Caco-2 (cell line): Measurements from ENCODE around the gene SLC7A6OS. TPM values are rescaled to one million over a fixed set of nuclear protein-coding genes. Genes with fewer than 3 reads are reported as not detected.

Experiments
- BruUV-seq: library from RNA; stranded (reverse); fragments of 400-500 nt; replicated peaks from 2 replicates; lab custom pipeline; 2021; lab: Mats Ljungman, UMichigan
- CTCF ChIA-PET: fragments of 300-600 bp; sonication (Branson Sonifier 250); formaldehyde crosslinking; loops from one replicate; lab custom pipeline; 2022; ENCODE audit warnings: antibody characterized with exemption; lab: Charles Lee
- POLR2A ChIA-PET: fragments of 300-600 bp; sonication (Branson Sonifier 250); formaldehyde crosslinking; loops from one replicate; lab custom pipeline; 2022; ENCODE audit warnings: antibody characterized with exemption; lab: Charles Lee
- DNase-seq, 2 experiments: peaks; one replicate each; pipeline versions ENCODE4 v3.0.0 to v3.0.0-alpha.2; 2020 to 2022
- H3K27me3 ChIP-seq: replicated peaks from 2 replicates; pipeline ENCODE4 v1.6.0; 2011; ENCODE audit warnings: low read length; ENCODE audit not compliant: control insufficient read depth, insufficient read depth
- H3K36me3 ChIP-seq: 2 replicates; pipeline ENCODE4 v1.5.1; 2011; ENCODE audit warnings: low read length; ENCODE audit not compliant: control insufficient read depth, insufficient read depth
- H3K4me1 ChIP-seq: fragments of 250-450 bp; sonication (Bioruptor Pico); 2 replicates; pipeline ENCODE4 v1.5.1; 2020; ENCODE audit warnings: mild to moderate bottlenecking
- H3K4me3 ChIP-seq: 2 replicates; pipeline ENCODE4 v1.5.1; 2011; ENCODE audit warnings: low read depth, mild to moderate bottlenecking, control low read depth, low read length
- H3K9me3 ChIP-seq: fragments of 250-450 bp; sonication (Bioruptor Pico); 2 replicates; pipeline ENCODE4 v1.5.1; 2020; ENCODE audit warnings: mild to moderate bottlenecking, moderate library complexity
- H3K27ac Mint-ChIP-seq: one replicate; pipeline ENCODE4 v1.8.0; 2022; ENCODE audit warnings: mixed read lengths; ENCODE audit not compliant: unreplicated experiment
- H3K27me3 Mint-ChIP-seq: one replicate; pipeline ENCODE4 v1.8.0; 2022; ENCODE audit warnings: mixed read lengths; ENCODE audit not compliant: insufficient read depth, unreplicated experiment
- H3K36me3 Mint-ChIP-seq: one replicate; pipeline ENCODE4 v1.8.0; 2022; ENCODE audit warnings: mild to moderate bottlenecking, mixed read lengths; ENCODE audit not compliant: insufficient read depth, unreplicated experiment
- H3K4me1 Mint-ChIP-seq: one replicate; pipeline ENCODE4 v1.8.0; 2022; ENCODE audit warnings: low read depth, mixed read lengths; ENCODE audit not compliant: unreplicated experiment
- H3K4me3 Mint-ChIP-seq: one replicate; pipeline ENCODE4 v1.8.0; 2022; ENCODE audit warnings: mild to moderate bottlenecking, moderate library complexity, mixed read lengths; ENCODE audit not compliant: unreplicated experiment
- H3K9me3 Mint-ChIP-seq: one replicate; pipeline ENCODE4 v1.8.0; 2022; ENCODE audit warnings: mixed read lengths; ENCODE audit not compliant: unreplicated experiment
- CTCF ChIP-seq, 2 experiments: fragments of 200-600 bp in 1 of 2; IDR thresholded peaks; 1 replicate in 1 of 2; 2 replicates in 1 of 2; pipeline versions ENCODE4 v1.5.1 to v1.8.0; 2011 to 2022; ENCODE audit warnings: antibody characterized with exemption in 1 of 2, control low read depth in 1 of 2, inconsistent platforms in 1 of 2, low read depth in 1 of 2, low read length in 1 of 2, mild to moderate bottlenecking in 1 of 2, moderate library complexity in 1 of 2; ENCODE audit not compliant: insufficient read depth in 1 of 2, severe bottlenecking in 1 of 2, unreplicated experiment in 1 of 2
- intact Hi-C: fragments of 100-400 bp; cut with micrococcal nuclease; formaldehyde crosslinking; loops from one replicate; pipeline ENCODE4 v1.10.0; 2022; ENCODE audit not compliant: unreplicated experiment
- total RNA-seq: library from RNA; stranded (reverse); gene quantifications from 2 replicates; pipeline ENCODE4 v1.2.3, GENCODE V29; 2022

Gene SLC7A6OS
- total RNA-seq, 1 experiment from 2014 or later, result 34.0 TPM

- DNase-seq, result no peak
- Mint-ChIP-seq H3K9me3 (no peaks in the 10 kb centered on the region), H3K36me3 (peaks cover 97% of the 10 kb centered on the region), H3K4me3 (no peak overlapping the region), H3K27me3 (no peaks in the 10 kb centered on the region), H3K27ac (peak overlapping the region; percentile 26), H3K4me1 (peaks cover 39% of the 10 kb centered on the region)
- H3K4me1 ChIP-seq, result peaks cover 44% of the 10 kb centered on the region
- no peaks in the 10 kb centered on the region for H3K27me3 ChIP-seq
- no peak for TF ChIP-seq CTCF (IDR thresholded peaks at IDR 0.05; ENCODE audit: insufficient read depth in 1 of 2, low read depth in 1 of 2, low read length in 1 of 2, severe bottlenecking in 1 of 2, unreplicated experiment in 1 of 2)
- H3K4me3 ChIP-seq, result no peak overlapping the region
- CTCF ChIA-PET, result interaction anchor here (1.9 kb wide), 1 partner anchor 16 kb away, joined by 14 read pairs; the partner anchor contains the start of gene SLC7A6
- no peaks in the 10 kb centered on the region for H3K9me3 ChIP-seq
- POLR2A ChIA-PET, result interaction anchor here (0.6 to 2.6 kb wide), 6 partner anchors 9 to 31 kb away, joined by 3 to 15 read pairs (median 4); partner anchors contain the start of genes PRMT7, SLC7A6 and SLC7A6OS
- H3K36me3 ChIP-seq, result peaks cover 3% of the 10 kb centered on the region; the same call in 1 of the 2 replicates
- intact Hi-C loops, result no loop called here
- BruUV-seq, result no TSS peak
Observed at GRCh38 chr16:68279726-68280558, 30.8 kb downstream of the SLC7A6OS start.

DNA sequence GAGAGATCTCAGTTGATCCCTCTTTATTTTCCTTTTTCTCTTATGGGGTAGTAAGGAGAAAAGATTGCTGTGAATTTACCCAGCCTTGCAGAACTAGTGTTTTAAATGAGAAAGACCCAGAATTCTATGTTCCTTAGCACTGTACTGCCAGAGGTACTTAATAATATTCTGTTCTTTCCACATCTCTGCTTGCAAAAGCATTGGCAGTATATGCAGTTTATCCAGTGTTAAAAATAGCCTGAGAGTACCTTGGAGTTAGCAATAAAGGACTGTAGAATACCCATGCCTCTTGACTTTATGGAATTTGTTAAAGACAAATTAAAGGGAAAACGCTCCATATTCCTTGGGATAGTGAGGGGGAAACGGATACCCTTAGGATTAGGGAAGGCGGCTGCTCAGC, 34.5 kb downstream of the SLC7A6OS start:
- no peak overlapping the region for H3K4me3 Mint-ChIP-seq
- TF ChIP-seq CTCF (IDR thresholded peaks at IDR 0.05; ENCODE audit: insufficient read depth in 1 of 2, low read depth in 1 of 2, low read length in 1 of 2, severe bottlenecking in 1 of 2, unreplicated experiment in 1 of 2), result no peak
- Histone ChIP-seq H3K36me3 (peaks cover 7% of the 10 kb centered on the region), H3K9me3 (no peaks in the 10 kb centered on the region), H3K27me3 (no peaks in the 10 kb centered on the region), H3K4me3 (no peak overlapping the region), H3K4me1 (peaks cover 53% of the 10 kb centered on the region)
- ChIA-PET CTCF (interaction anchor here (0.5 kb wide), 1 partner anchor 10 kb away, joined by 4 read pairs; no protein-coding TSS in a partner anchor), POLR2A (interaction anchor here (0.7 kb wide), 1 partner anchor 35 kb away, joined by 5 read pairs; the partner anchor contains the start of genes PRMT7 and SLC7A6OS)
- no peaks in the 10 kb centered on the region for H3K9me3 Mint-ChIP-seq
- H3K36me3 Mint-ChIP-seq, result peaks cover 97% of the 10 kb centered on the region
- H3K4me1 Mint-ChIP-seq, result peaks cover 28% of the 10 kb centered on the region
- intact Hi-C loops, result no loop called here
- DNase-seq, result no peak
- H3K27ac Mint-ChIP-seq, result peak overlapping the region; percentile 21
- BruUV-seq, result no TSS peak
- no peaks in the 10 kb centered on the region for H3K27me3 Mint-ChIP-seq

DNA sequence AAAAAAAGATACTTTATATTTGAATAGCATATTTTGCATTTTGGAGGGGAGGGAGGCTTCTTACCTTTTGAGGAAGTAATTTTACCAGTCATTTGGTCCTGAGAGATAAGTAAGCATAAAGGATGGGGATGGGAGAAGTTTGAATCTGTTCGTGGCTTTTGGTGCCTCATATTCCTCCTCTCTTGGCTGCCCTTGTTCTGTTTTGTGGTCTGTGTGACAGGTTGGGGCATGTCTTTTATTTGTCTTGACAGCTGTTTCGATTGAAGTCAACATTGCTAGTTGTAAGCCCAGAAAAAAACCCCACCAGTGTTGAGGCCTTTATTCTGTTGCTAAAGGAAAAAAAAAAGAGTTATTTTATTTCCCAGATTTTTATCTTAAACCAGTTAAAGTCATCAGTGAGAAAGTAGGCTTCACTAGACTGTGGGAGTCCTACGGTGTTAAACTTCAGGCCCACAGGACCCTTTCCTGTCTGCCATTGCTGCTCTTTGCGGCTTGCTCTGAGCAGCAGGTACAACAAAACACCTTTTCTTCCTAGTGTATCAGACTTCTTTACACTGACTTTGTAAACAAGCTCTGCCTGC, 35.0 kb downstream of the SLC7A6OS start:
- Histone ChIP-seq H3K9me3 (no peaks in the 10 kb centered on the region), H3K4me1 (peaks cover 53% of the 10 kb centered on the region), H3K4me3 (no peak overlapping the region), H3K36me3 (peaks cover 7% of the 10 kb centered on the region), H3K27me3 (no peaks in the 10 kb centered on the region)
- ChIA-PET POLR2A (interaction anchor here (0.7 kb wide), 1 partner anchor 35 kb away, joined by 5 read pairs; the partner anchor contains the start of genes PRMT7 and SLC7A6OS), CTCF (interaction anchor here (0.5 kb wide), 1 partner anchor 11 kb away, joined by 4 read pairs; no protein-coding TSS in a partner anchor)
- H3K36me3 Mint-ChIP-seq, result peaks cover 97% of the 10 kb centered on the region
- no peaks in the 10 kb centered on the region for H3K9me3 Mint-ChIP-seq
- no peak overlapping the region for H3K4me3 Mint-ChIP-seq
- peak overlapping the region; percentile 21 for H3K27ac Mint-ChIP-seq
- H3K27me3 Mint-ChIP-seq, result no peaks in the 10 kb centered on the region
- no peak for DNase-seq
- TSS peak; percentile 2 for BruUV-seq
- no peak for TF ChIP-seq CTCF (IDR thresholded peaks at IDR 0.05; ENCODE audit: insufficient read depth in 1 of 2, low read depth in 1 of 2, low read length in 1 of 2, severe bottlenecking in 1 of 2, unreplicated experiment in 1 of 2)
- peaks cover 23% of the 10 kb centered on the region for H3K4me1 Mint-ChIP-seq
- intact Hi-C loops, result no loop called here
